ENCODE data around the gene PSME2.

The PSME2 gene

DNA sequence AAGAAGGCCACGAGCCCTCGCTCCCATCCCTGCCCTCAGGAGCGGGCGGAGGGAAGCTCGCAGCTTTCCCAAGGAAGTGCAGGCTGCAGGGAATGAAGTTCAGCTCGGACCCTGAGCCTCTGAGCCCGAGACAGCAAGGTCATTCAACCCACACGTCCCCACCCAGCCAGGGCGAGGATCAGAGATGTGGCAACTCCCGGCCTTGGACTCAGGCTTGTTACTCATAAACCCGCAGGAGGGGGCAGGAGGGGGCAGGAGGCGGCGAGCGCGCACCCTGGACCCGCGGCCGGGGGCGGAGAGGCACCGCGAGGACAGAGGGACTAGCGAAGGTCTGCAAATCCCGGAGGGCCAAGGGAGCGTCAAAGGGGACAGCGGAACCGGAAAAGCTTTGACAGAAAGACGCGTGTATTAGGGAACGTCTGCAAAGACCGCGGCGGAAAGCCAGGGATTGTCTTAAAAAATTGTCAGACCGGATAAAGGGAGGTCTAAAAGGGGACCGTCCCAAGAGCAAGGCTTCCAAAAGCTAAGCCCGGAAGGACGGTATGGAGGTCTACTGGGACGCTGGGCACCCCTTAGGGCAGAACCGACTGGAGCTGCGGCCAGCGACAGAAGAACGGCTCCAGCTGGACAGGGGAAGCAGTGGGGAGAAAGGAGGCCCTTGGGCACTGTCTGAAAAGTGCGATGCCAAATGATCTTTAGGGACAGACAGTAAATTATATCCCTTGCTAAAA, 32.4 kb downstream of the PSME2 start (continued):
- peak; percentile 87 for TF ChIP-seq ZNF335 (tag by site-specific recombination; conservative IDR thresholded peaks at IDR 0.05)
- TF ChIP-seq ZNF132 (tag by site-specific recombination; IDR thresholded peaks at IDR 0.05; ENCODE audit: borderline replicate concordance), result no peak
- TF ChIP-seq ZSCAN30 (tag by site-specific recombination; IDR thresholded peaks at IDR 0.05), result peak; percentile 47; the same call in 1 of the 2 replicates
- TF ChIP-seq HOXA7 (CRISPR knock-in tag; IDR thresholded peaks at IDR 0.05; ENCODE audit: borderline replicate concordance), result no peak
- TF ChIP-seq ZNF600 (tag by site-specific recombination; IDR thresholded peaks at IDR 0.05), result peak; percentile 83
- TF ChIP-seq ZNF785 (tag by site-specific recombination; IDR thresholded peaks at IDR 0.05), result no peak
- peak; percentile 87 for TF ChIP-seq GLIS2 (tag by site-specific recombination; IDR thresholded peaks at IDR 0.05)
- no peak for TF ChIP-seq ZNF664 (tag by site-specific recombination; IDR thresholded peaks at IDR 0.05)
- TF ChIP-seq, protein P1, sequence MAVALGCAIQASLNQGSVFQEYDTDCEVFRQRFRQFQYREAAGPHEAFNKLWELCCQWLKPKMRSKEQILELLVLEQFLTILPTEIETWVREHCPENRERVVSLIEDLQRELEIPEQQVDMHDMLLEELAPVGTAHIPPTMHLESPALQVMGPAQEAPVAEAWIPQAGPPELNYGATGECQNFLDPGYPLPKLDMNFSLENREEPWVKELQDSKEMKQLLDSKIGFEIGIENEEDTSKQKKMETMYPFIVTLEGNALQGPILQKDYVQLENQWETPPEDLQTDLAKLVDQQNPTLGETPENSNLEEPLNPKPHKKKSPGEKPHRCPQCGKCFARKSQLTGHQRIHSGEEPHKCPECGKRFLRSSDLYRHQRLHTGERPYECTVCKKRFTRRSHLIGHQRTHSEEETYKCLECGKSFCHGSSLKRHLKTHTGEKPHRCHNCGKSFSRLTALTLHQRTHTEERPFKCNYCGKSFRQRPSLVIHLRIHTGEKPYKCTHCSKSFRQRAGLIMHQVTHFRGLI (tag by site-specific recombination; IDR thresholded peaks at IDR 0.05), result no peak; the same call in 1 of the 2 replicates
- TF ChIP-seq ZNF248 (tag by site-specific recombination; IDR thresholded peaks at IDR 0.05), result no peak
- TF ChIP-seq REPIN1 (tag by site-specific recombination; IDR thresholded peaks at IDR 0.05; ENCODE audit: low read depth), result no peak
- peak; percentile 55 for TF ChIP-seq ZNF324 (tag by site-specific recombination; IDR thresholded peaks at IDR 0.05)
- TF ChIP-seq MZF1 (tag by site-specific recombination; IDR thresholded peaks at IDR 0.05; ENCODE audit: borderline replicate concordance), result peak; percentile 45; the same call in 1 of the 2 replicates
- TF ChIP-seq, protein P2, sequence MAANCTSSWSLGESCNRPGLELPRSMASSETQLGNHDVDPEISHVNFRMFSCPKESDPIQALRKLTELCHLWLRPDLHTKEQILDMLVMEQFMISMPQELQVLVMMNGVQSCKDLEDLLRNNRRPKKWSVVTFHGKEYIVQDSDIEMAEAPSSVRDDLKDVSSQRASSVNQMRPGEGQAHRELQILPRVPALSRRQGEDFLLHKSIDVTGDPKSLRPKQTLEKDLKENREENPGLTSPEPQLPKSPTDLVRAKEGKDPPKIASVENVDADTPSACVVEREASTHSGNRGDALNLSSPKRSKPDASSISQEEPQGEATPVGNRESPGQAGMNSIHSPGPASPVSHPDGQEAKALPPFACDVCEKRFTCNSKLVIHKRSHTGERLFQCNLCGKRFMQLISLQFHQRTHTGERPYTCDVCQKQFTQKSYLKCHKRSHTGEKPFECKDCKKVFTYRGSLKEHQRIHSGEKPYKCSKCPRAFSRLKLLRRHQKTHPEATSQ (tag by site-specific recombination; IDR thresholded peaks at IDR 0.05), result no peak
- no peak for TF ChIP-seq ZNF830 (tag by site-specific recombination; IDR thresholded peaks at IDR 0.05; ENCODE audit: low read depth)
- no peak for TF ChIP-seq ZNF133 (tag by site-specific recombination; IDR thresholded peaks at IDR 0.05)
- no peak for TF ChIP-seq MYNN (tag by site-specific recombination; IDR thresholded peaks at IDR 0.05; ENCODE audit: borderline replicate concordance)
- peak; percentile 100 for TF ChIP-seq ZBTB48 (tag by site-specific recombination; IDR thresholded peaks at IDR 0.05)
- TF ChIP-seq, protein P3, sequence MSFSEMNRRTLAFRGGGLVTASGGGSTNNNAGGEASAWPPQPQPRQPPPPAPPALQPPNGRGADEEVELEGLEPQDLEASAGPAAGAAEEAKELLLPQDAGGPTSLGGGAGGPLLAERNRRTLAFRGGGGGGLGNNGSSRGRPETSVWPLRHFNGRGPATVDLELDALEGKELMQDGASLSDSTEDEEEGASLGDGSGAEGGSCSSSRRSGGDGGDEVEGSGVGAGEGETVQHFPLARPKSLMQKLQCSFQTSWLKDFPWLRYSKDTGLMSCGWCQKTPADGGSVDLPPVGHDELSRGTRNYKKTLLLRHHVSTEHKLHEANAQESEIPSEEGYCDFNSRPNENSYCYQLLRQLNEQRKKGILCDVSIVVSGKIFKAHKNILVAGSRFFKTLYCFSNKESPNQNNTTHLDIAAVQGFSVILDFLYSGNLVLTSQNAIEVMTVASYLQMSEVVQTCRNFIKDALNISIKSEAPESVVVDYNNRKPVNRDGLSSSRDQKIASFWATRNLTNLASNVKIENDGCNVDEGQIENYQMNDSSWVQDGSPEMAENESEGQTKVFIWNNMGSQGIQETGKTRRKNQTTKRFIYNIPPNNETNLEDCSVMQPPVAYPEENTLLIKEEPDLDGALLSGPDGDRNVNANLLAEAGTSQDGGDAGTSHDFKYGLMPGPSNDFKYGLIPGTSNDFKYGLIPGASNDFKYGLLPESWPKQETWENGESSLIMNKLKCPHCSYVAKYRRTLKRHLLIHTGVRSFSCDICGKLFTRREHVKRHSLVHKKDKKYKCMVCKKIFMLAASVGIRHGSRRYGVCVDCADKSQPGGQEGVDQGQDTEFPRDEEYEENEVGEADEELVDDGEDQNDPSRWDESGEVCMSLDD (tag by site-specific recombination; IDR thresholded peaks at IDR 0.05), result no peak
- TF ChIP-seq, protein P4, sequence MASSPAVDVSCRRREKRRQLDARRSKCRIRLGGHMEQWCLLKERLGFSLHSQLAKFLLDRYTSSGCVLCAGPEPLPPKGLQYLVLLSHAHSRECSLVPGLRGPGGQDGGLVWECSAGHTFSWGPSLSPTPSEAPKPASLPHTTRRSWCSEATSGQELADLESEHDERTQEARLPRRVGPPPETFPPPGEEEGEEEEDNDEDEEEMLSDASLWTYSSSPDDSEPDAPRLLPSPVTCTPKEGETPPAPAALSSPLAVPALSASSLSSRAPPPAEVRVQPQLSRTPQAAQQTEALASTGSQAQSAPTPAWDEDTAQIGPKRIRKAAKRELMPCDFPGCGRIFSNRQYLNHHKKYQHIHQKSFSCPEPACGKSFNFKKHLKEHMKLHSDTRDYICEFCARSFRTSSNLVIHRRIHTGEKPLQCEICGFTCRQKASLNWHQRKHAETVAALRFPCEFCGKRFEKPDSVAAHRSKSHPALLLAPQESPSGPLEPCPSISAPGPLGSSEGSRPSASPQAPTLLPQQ (tag by site-specific recombination; IDR thresholded peaks at IDR 0.05), result peak; percentile 96
- TF ChIP-seq ZNF391 (tag by site-specific recombination; IDR thresholded peaks at IDR 0.05; ENCODE audit: borderline replicate concordance, low read depth), result 0 out of 2 replicates have a peak, but pooled peaks have one; percentile 70
- TF ChIP-seq ZNF202 (tag by site-specific recombination; IDR thresholded peaks at IDR 0.05; ENCODE audit: borderline replicate concordance), result no peak
- no peak for TF ChIP-seq ZNF677 (tag by site-specific recombination; IDR thresholded peaks at IDR 0.05)
- no peak for TF ChIP-seq ZNF544 (tag by site-specific recombination; IDR thresholded peaks at IDR 0.05)
- TF ChIP-seq ZIC2 (tag by site-specific recombination; IDR thresholded peaks at IDR 0.05), result peak; percentile 78
- TF ChIP-seq, protein P5, sequence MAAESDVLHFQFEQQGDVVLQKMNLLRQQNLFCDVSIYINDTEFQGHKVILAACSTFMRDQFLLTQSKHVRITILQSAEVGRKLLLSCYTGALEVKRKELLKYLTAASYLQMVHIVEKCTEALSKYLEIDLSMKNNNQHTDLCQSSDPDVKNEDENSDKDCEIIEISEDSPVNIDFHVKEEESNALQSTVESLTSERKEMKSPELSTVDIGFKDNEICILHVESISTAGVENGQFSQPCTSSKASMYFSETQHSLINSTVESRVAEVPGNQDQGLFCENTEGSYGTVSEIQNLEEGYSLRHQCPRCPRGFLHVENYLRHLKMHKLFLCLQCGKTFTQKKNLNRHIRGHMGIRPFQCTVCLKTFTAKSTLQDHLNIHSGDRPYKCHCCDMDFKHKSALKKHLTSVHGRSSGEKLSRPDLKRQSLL (tag by site-specific recombination; IDR thresholded peaks at IDR 0.05), result no peak
- no peak for TF ChIP-seq ZNF521 (tag by site-specific recombination; IDR thresholded peaks at IDR 0.05)
- peak; percentile 87; the same call in 1 of the 2 replicates for TF ChIP-seq ZSCAN23 (tag by site-specific recombination; IDR thresholded peaks at IDR 0.05)
- TF ChIP-seq ZNF138 (tag by site-specific recombination; IDR thresholded peaks at IDR 0.05; ENCODE audit: borderline replicate concordance), result no peak
- no peak for TF ChIP-seq ZNF621 (tag by site-specific recombination; IDR thresholded peaks at IDR 0.05)
- TF ChIP-seq ZFP41 (tag by site-specific recombination; IDR thresholded peaks at IDR 0.05; ENCODE audit: borderline replicate concordance), result no peak
- no peak for TF ChIP-seq ZNF350 (tag by site-specific recombination; IDR thresholded peaks at IDR 0.05)
- TF ChIP-seq ZNF157 (tag by site-specific recombination; IDR thresholded peaks at IDR 0.05), result no peak
